A549 (cell line): ENCODE measurements around the gene TYW5. TPM values are rescaled to one million over a fixed set of nuclear protein-coding genes. Genes with fewer than 3 reads are reported as not detected.
A peak's percentile ranks its signal among the peaks of the same experiment; 100 is the strongest.

Experiments used
- ATAC-seq, 2 experiments: fragments of 200-7000 bp in 1 of 2; fragments of >200 bp in 1 of 2; cut with Nextera tagmentation in 1 of 2; cut with Tn5 transposase in 1 of 2; 3 replicates each; pipeline versions ENCODE4 v1.8.0 to v1.9.1; 2018 to 2020; ENCODE audit warnings: mild to moderate bottlenecking in 1 of 2, moderate library complexity in 1 of 2
- CTCF ChIA-PET: fragments of 300-600 bp; sonication (Branson Sonifier 250); formaldehyde crosslinking; extraction: SDS; loops from one replicate; lab custom pipeline; 2021; ENCODE audit warnings: antibody characterized with exemption, inconsistent platforms; lab: Yijun Ruan, JAX
- POLR2A ChIA-PET: fragments of 350-600 bp; formaldehyde crosslinking; extraction: SDS; loops from one replicate; lab custom pipeline; 2021; ENCODE audit warnings: antibody characterized with exemption, inconsistent platforms; lab: Yijun Ruan, JAX
- DNase-seq, 2 experiments: peaks; one replicate each; pipeline versions ENCODE4 v3.0.0 to v3.0.0-alpha.2; 2011 to 2016; ENCODE audit warnings: low read depth in 1 of 2, low spot score in 1 of 2
- FAIRE-seq: peaks from 2 replicates; lab custom pipeline; 2011; peaks lifted over from hg19 to GRCh38; lab: Jason Lieb, UNC
- H3K27ac ChIP-seq, 2 experiments: fragments of >200 bp; sonication (Bioruptor Twin); formaldehyde crosslinking; 3 replicates each; pipeline ENCODE4 v1.5.1; 2016 to 2017
- H3K4me1 ChIP-seq: fragments of >200 bp; sonication (Bioruptor Twin); formaldehyde crosslinking; 3 replicates; pipeline ENCODE4 v1.6.1; 2016
- H3K4me2 ChIP-seq: fragments of >200 bp; sonication (Bioruptor Twin); formaldehyde crosslinking; 3 replicates; pipeline ENCODE4 v1.6.1; 2016
- H3K4me3 ChIP-seq: fragments of >200 bp; sonication (Bioruptor Twin); formaldehyde crosslinking; 3 replicates; pipeline ENCODE4 v1.5.1; 2016
- H3K9me3 ChIP-seq: fragments of >200 bp; sonication (Bioruptor Twin); formaldehyde crosslinking; 3 replicates; pipeline ENCODE4 v1.6.1; 2016
- BCL3 ChIP-seq: fragments of >200 bp; sonication (Bioruptor Twin); formaldehyde crosslinking; IDR thresholded peaks from 3 replicates; pipeline ENCODE4 v1.6.1; 2016
- BHLHE40 ChIP-seq: IDR thresholded peaks from 2 replicates; pipeline ENCODE4 v1.6.1; 2012; ENCODE audit warnings: low read depth, low read length, inconsistent platforms
- CHD2 ChIP-seq: fragments of 150-350 bp; IDR thresholded peaks from 2 replicates; pipeline ENCODE4 v1.6.1; 2014; ENCODE audit warnings: low read length; ENCODE audit not compliant: partially characterized antibody
- CTCF ChIP-seq: fragments of >200 bp; sonication (Bioruptor Twin); formaldehyde crosslinking; IDR thresholded peaks from 3 replicates; pipeline ENCODE4 v1.5.1; 2016
- E2F6 ChIP-seq: IDR thresholded peaks from 2 replicates; pipeline ENCODE4 v1.6.1; 2012; ENCODE audit warnings: low read depth, borderline replicate concordance
- EP300 ChIP-seq, 2 experiments: fragments of >200 bp; sonication (Bioruptor Twin); formaldehyde crosslinking; IDR thresholded peaks; 2 replicates in 1 of 2; 3 replicates in 1 of 2; pipeline ENCODE4 v1.6.1; 2016 to 2017
- ESRRA ChIP-seq: fragments of 150-350 bp; IDR thresholded peaks from 2 replicates; pipeline ENCODE4 v1.6.1; 2014; ENCODE audit warnings: mild to moderate bottlenecking, low read length, borderline replicate concordance
- HMGXB4 ChIP-seq: fragments of 250-450 bp; sonication (Bioruptor Pico); IDR thresholded peaks from 2 replicates; pipeline ENCODE4 v1.5.0; 2021; ENCODE audit warnings: mild to moderate bottlenecking, moderate library complexity, borderline replicate concordance
- HOXB13 ChIP-seq: fragments of 250-450 bp; sonication (Bioruptor Pico); IDR thresholded peaks from 2 replicates; pipeline ENCODE4 v1.5.0; 2020; ENCODE audit warnings: low read depth, mild to moderate bottlenecking, moderate library complexity
- HOXB5 ChIP-seq: fragments of 250-450 bp; sonication (Bioruptor Pico); IDR thresholded peaks from 2 replicates; pipeline ENCODE4 v1.5.0; 2020; ENCODE audit warnings: mild to moderate bottlenecking, moderate library complexity
- KDM1A ChIP-seq: fragments of 200-600 bp; sonication (generic); IDR thresholded peaks from 2 replicates; pipeline ENCODE4 v1.6.1; 2016; ENCODE audit warnings: low read depth, mild to moderate bottlenecking
- KDM5A ChIP-seq: fragments of 200-600 bp; sonication (generic); IDR thresholded peaks from 2 replicates; pipeline ENCODE4 v1.6.1; 2016; ENCODE audit warnings: antibody characterized with exemption, mild to moderate bottlenecking
- MAFK ChIP-seq: fragments of 450-650 bp; IDR thresholded peaks from 2 replicates; pipeline ENCODE4 v1.6.1; 2014; ENCODE audit not compliant: partially characterized antibody
- NFE2L2 ChIP-seq: fragments of 150-350 bp; conservative IDR thresholded peaks from 2 replicates; pipeline ENCODE4 v1.6.1; 2014; ENCODE audit warnings: low read length
- NR3C1 ChIP-seq: fragments of >200 bp; sonication (Bioruptor Twin); formaldehyde crosslinking; IDR thresholded peaks from 3 replicates; pipeline ENCODE4 v1.6.1; 2017
- RAD21 ChIP-seq, 2 experiments: fragments of >200 bp in 1 of 2; sonication (Bioruptor Twin) in 1 of 2; formaldehyde crosslinking in 1 of 2; IDR thresholded peaks in 1 of 2; conservative IDR thresholded peaks in 1 of 2; 2 replicates in 1 of 2; 3 replicates in 1 of 2; pipeline ENCODE4 v1.6.1; 2012 to 2018; ENCODE audit warnings: inconsistent platforms in 1 of 2
- RCOR1 ChIP-seq: fragments of 150-350 bp; IDR thresholded peaks from 2 replicates; pipeline ENCODE4 v1.6.1; 2014; ENCODE audit warnings: antibody characterized with exemption, low read length, low read depth
- RFX5 ChIP-seq: fragments of 450-650 bp; IDR thresholded peaks from 2 replicates; pipeline ENCODE4 v1.7.1; 2014; ENCODE audit warnings: antibody characterized with exemption, mild to moderate bottlenecking, moderate library complexity
- SMC3 ChIP-seq: fragments of >200 bp; sonication (Bioruptor Twin); formaldehyde crosslinking; IDR thresholded peaks from 3 replicates; pipeline ENCODE4 v1.6.1; 2018; ENCODE audit warnings: inconsistent platforms
- SREBF2 ChIP-seq: fragments of 450-650 bp; IDR thresholded peaks from 2 replicates; pipeline ENCODE4 v1.6.1; 2014; ENCODE audit warnings: mild to moderate bottlenecking, moderate library complexity
- TFCP2L1 ChIP-seq: fragments of 250-450 bp; sonication (Bioruptor Pico); IDR thresholded peaks from 2 replicates; pipeline ENCODE4 v1.5.0; 2021; ENCODE audit warnings: mild to moderate bottlenecking
- WGBS: methylation state at CpG from one replicate; pipeline ENCODE4 v1.1.6; 2017; ENCODE audit errors: missing lambda C conversion rate; 5-methylcytosine and 5-hydroxymethylcytosine counted together
- polyA plus RNA-seq, 4 experiments: library from polyadenylated mRNA; depleted of rRNA in 3 of 4; stranded (reverse); fragments of >200 nt; fragmentation: RNase III in 1 of 4; extraction: RNeasy Plus Mini Kit Qiagen cat#74134 plus additional on column Dnase treatment in 1 of 4; gene quantifications; 2 replicates in 3 of 4; 3 replicates in 1 of 4; pipeline ENCODE4 v1.2.3, GENCODE V29; 2011 to 2017

Gene TYW5
- polyA plus RNA-seq, 2 of the 4 experiments (the other 2 are of a cell fraction): 7.8 to 15.2 TPM

- FAIRE-seq (no peak), ATAC-seq (no peak), DNase-seq (no peak)
- no peaks in the 10 kb centered on the region for H3K9me3 ChIP-seq
- CTCF ChIA-PET: interaction anchor here (0.6 to 1.4 kb wide), 3 partner anchors 9 to 750 kb away, joined by 3 to 9 read pairs (median 3); no protein-coding TSS in a partner anchor
- POLR2A ChIA-PET: no interaction called here
- H3K4me2 ChIP-seq: no peak overlapping the region
- 94% methylated on average over 5 of the region's 5 CpGs for WGBS
- no peak overlapping the region for H3K4me3 ChIP-seq
- peaks cover 27% of the 10 kb centered on the region for H3K4me1 ChIP-seq
- no peak for TF ChIP-seq SMC3
- H3K27ac ChIP-seq: peak overlapping the region in 1 of 2 experiments; percentile 53; a peak in 2 of 6 replicates
These were observed 27.0 kb upstream of the TYW5 start for GRCh38 chr2:199982126-199982843.

- ATAC-seq (peak; percentile 62 to 81; a peak in 5 of 6 replicates), FAIRE-seq (peak; percentile 54)
- H3K9me3 ChIP-seq: no peaks in the 10 kb centered on the region
- H3K4me2 ChIP-seq: peak overlapping the region; percentile 73
- ChIA-PET POLR2A (no interaction called here), CTCF (interaction anchor here (0.5 to 3.4 kb wide), 38 partner anchors 8 to 723 kb away, joined by 3 to 44 read pairs (median 4); no protein-coding TSS in a partner anchor)
- H3K4me1 ChIP-seq: peaks cover 39% of the 10 kb centered on the region
- no peak overlapping the region for H3K4me3 ChIP-seq
- no peak for TF ChIP-seq HMGXB4
- peak; percentile 73 for TF ChIP-seq KDM5A
- TF ChIP-seq SMC3: peak; percentile 94
- TF ChIP-seq CTCF: peak; percentile 94
- peak; percentile 93 to 97 for TF ChIP-seq RAD21 (conservative IDR thresholded peaks at IDR 0.05 in 1 of 2, IDR thresholded peaks at IDR 0.05 in 1 of 2)
- TF ChIP-seq, all 56 proteins: peak for 4
- peak; percentile 41 to 66 for DNase-seq
- peak overlapping the region; percentile 72 for H3K27ac ChIP-seq
- WGBS: 19% methylated on average over 12 of the region's 12 CpGs
These were observed 24.7 kb upstream of the TYW5 start for GRCh38 chr2:199979832-199980628.

GRCh38 chr2:199979398-199979797 lies 24.1 kb upstream of the TYW5 start:
- CTCF ChIA-PET: interaction anchor here (0.9 to 3.4 kb wide), 27 partner anchors 8 to 724 kb away, joined by 3 to 44 read pairs (median 4); no protein-coding TSS in a partner anchor
- no peak for DNase-seq
- ATAC-seq: peak; percentile 28 to 55; a peak in 3 of 6 replicates
- no peaks in the 10 kb centered on the region for H3K9me3 ChIP-seq
- no peak for FAIRE-seq
- POLR2A ChIA-PET: no interaction called here
- H3K4me3 ChIP-seq: no peak overlapping the region
- peak overlapping the region; percentile 73 for H3K4me2 ChIP-seq
- 66% methylated on average over 5 of the region's 5 CpGs for WGBS
- H3K27ac ChIP-seq: peak overlapping the region; percentile 72
- H3K4me1 ChIP-seq: peaks cover 41% of the 10 kb centered on the region
- TF ChIP-seq E2F6 (no peak), BCL3 (no peak), RFX5 (no peak), BHLHE40 (no peak), RCOR1 (no peak), EP300 (IDR thresholded peaks at IDR 0.05) (no peak), HOXB13 (CRISPR knock-in tag) (no peak), KDM1A (no peak), NR3C1 (no peak), ESRRA (no peak), CTCF (no peak), NFE2L2 (no peak), MAFK (no peak), TFCP2L1 (CRISPR knock-in tag) (no peak), RAD21 (conservative IDR thresholded peaks at IDR 0.05 in 1 of 2, IDR thresholded peaks at IDR 0.05 in 1 of 2) (no peak), HOXB5 (CRISPR knock-in tag) (no peak), SREBF2 (no peak), CHD2 (no peak)
